KOPT-K1 (cell line): ENCODE data around the gene CA5A.
A peak's percentile ranks its signal among the peaks of the same experiment; 100 is the strongest.

ENCODE experiments used
- H3K27ac ChIP-seq: fragments of 200-600 bp; sonication (generic); 2 replicates; pipeline ENCODE4 v1.5.1; 2016; ENCODE audit warnings: antibody characterized with exemption, mild to moderate bottlenecking, low read depth, low read length; ENCODE audit not compliant: poor library complexity, severe bottlenecking
- H3K36me3 ChIP-seq: fragments of 200-600 bp; sonication (generic); 2 replicates; pipeline ENCODE4 v1.5.1; 2017; ENCODE audit warnings: antibody characterized with exemption, mild to moderate bottlenecking, low read length, moderate library complexity; ENCODE audit not compliant: insufficient read depth
- H3K9me3 ChIP-seq: fragments of 200-600 bp; sonication (generic); 2 replicates; pipeline ENCODE4 v1.5.1; 2017; ENCODE audit warnings: antibody characterized with exemption, low read length, mild to moderate bottlenecking; ENCODE audit not compliant: insufficient read depth, poor library complexity, severe bottlenecking

Gene CA5A

DNA sequence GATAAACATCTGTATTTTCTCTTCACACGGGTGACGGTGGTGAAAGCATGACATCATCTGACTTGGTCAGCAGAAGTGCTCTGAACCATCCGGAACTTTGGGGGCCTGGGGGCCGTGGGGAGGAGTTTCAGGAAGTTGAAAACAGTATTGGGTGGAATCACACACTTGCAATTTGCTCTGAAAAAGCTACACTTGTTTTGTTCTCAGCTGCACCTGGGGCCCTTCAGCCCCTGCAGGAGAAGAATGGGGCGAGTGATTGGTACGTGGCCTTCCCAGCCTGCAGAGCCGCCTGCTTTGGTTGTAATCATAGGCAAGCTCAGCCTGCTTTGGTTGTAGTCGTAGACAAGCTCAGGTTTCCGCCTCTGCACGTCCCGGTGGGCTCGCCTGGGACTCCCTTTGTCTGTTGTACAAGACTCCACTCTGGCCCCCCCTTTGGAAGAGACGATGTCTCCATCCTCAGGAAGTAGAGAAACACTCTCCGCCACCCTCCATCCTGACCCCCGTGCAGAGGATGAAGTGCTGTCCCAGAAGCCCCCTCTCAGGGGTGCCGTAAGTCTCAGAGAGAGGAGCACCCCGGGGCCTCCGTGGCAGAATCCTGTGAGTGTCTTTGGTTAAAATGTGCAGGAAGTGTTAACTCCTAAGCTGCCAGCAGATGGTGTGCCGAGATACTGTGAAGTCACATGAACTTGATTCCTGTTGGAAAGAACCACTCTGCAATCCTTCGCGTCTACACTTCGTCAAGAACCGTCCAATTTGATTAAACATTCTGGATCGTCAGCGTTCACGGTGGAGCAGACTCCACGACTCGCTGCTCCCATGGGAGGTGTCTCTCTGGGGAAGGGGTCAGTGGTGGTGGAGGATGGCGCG lies 20.3 kb upstream of the CA5A start:
- peaks cover 40% of the 10 kb centered on the region for H3K36me3 ChIP-seq
- no peaks in the 10 kb centered on the region for H3K9me3 ChIP-seq
- H3K27ac ChIP-seq, result peak overlapping the region; percentile 82

GRCh38 chr16:87956098-87956364 lies 19.7 kb upstream of the CA5A start:
- peak overlapping the region; percentile 82 for H3K27ac ChIP-seq
- no peaks in the 10 kb centered on the region for H3K9me3 ChIP-seq
- peaks cover 40% of the 10 kb centered on the region for H3K36me3 ChIP-seq

DNA sequence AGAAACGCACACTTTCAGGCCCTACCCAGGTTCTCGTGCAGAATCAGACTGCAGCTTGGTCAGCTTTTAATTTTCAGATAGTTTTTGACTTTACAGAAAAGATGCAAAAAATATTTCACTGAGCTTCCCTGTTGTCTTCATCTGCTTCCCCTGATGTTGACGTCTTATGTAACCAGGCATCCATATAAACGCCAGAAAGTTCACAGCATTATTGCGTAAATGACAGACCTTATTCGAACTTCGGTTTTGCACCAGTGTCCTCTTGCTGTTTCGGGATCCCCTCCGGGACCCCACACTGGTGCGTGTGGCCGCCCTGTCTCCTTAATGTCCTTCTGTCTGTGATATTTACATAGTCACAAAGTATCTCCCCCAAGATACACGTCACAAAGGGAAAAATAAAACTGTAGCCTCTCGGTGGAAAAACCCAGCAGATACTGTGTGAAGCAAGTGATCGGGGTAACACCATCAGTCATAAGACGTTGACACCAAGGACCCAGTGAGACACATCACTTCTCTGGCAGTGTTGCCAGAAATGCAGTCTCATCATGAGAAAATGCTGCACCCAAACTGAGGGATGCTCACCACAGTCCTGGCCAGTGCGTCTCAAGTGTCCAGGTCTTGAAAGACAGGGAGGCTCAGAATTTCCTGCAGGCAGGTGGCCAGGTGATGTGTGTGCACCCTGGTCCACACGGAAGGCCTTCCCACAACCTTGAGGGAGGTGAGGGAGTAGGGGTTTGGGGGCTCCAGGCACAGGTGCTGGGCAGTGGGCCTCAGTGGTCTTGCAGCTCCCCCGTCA lies 19.2 kb upstream of the CA5A start:
- Histone ChIP-seq H3K9me3 (no peaks in the 10 kb centered on the region), H3K36me3 (peaks cover 40% of the 10 kb centered on the region), H3K27ac (peak overlapping the region; percentile 82)

- no peaks in the 10 kb centered on the region for H3K9me3 ChIP-seq
- H3K36me3 ChIP-seq, result peaks cover 40% of the 10 kb centered on the region
- H3K27ac ChIP-seq, result peak overlapping the region; percentile 82
Measured at GRCh38 chr16:87954826-87955225, 18.5 kb upstream of the CA5A start.

- Histone ChIP-seq H3K36me3 (peaks cover 40% of the 10 kb centered on the region), H3K27ac (peak overlapping the region; percentile 29), H3K9me3 (no peaks in the 10 kb centered on the region)
Measured at GRCh38 chr16:87954361-87954760, 18.0 kb upstream of the CA5A start.

DNA sequence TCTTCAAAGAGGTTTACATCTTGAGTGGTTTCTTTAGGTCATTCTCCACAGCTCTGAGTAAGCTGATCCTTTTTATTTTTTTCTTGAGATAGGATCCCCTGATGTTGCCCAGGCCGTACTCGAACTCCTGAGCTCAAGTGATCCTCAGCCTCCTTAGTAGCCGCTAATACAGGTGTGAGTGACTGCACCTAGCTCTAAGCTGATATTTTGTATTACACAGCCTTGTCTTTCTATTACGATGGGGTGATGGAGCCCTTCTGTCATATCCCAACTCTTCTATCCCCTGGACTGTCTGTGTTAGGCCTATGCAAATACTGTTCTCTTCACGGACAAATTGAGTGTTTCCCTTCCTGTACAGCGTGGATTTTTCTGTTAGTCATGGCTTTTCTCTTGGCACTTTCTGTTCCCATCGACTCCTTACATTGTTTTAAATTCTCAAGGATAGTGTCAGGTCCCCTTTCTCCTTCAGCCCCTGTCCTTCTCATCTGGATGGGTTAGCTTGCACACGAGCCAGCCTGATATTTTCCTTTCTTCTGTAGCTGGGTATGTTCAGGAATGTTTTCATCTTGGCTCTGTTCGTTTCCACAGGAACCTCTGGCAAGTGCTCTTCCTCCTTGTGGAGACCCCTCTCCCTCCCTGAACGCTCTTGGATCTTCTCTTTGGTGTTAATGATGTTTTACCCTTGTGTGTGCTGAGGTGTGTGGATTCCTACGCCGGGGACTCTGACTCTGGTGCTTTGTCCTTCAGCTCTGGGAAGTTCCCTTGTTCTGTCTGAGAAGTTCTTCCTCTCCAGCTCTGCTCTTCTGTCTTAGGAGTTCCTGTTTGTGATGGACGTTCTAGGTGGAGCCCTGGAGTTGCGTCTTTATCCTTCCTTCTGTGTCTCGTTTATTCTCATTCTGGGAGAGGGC lies 17.2 kb upstream of the CA5A start:
- H3K27ac ChIP-seq, result peak overlapping the region; percentile 29
- H3K36me3 ChIP-seq, result peaks cover 36% of the 10 kb centered on the region
- H3K9me3 ChIP-seq, result no peaks in the 10 kb centered on the region

DNA sequence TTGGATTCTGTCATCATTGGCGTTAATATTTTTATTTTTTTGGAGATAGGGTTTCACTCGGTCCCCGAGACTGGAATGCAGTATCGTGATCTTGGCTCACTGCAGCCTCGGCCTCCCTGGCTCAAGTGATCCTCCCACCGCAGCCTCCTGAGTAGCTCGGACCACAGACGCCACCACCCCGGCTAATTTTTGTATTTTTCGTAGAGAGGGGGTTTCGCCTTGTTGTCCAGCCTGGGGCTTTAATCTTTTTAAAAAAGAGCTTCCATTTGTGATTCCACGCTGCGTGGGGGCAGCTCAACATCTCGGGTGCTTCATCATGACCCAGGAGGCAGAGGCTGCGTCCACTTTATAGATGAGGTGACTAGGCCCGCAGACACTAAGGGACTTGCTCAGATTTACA lies 16.4 kb upstream of the CA5A start:
- peak overlapping the region; percentile 96 for H3K27ac ChIP-seq
- no peaks in the 10 kb centered on the region for H3K9me3 ChIP-seq
- H3K36me3 ChIP-seq, result peaks cover 27% of the 10 kb centered on the region

- peaks cover 19% of the 10 kb centered on the region for H3K36me3 ChIP-seq
- H3K9me3 ChIP-seq, result no peaks in the 10 kb centered on the region
- H3K27ac ChIP-seq, result peak overlapping the region; percentile 96
Measured at GRCh38 chr16:87951552-87952538, 15.5 kb upstream of the CA5A start.

GRCh38 chr16:87950765-87951551 lies 14.6 kb upstream of the CA5A start, which contains the start of gene BANP:
BANP (plus strand) TSS chr16:87951434; CDS start chr16:87975116, 23,682 bp downstream.
- no peaks in the 10 kb centered on the region for H3K9me3 ChIP-seq
- H3K27ac ChIP-seq, result peak within 1 kb of the TSS; percentile 96

GRCh38 chr16:87949071-87949744 lies 12.9 kb upstream of the CA5A start:
- H3K9me3 ChIP-seq, result no peaks in the 10 kb centered on the region
- H3K36me3 ChIP-seq, result peaks cover 11% of the 10 kb centered on the region
- no peak overlapping the region for H3K27ac ChIP-seq

More at GRCh38 chr16:87950765-87951551, 14.6 kb upstream of the CA5A start, which contains the start of gene BANP:
- peaks cover 19% of the 10 kb centered on the region for H3K36me3 ChIP-seq

DNA sequence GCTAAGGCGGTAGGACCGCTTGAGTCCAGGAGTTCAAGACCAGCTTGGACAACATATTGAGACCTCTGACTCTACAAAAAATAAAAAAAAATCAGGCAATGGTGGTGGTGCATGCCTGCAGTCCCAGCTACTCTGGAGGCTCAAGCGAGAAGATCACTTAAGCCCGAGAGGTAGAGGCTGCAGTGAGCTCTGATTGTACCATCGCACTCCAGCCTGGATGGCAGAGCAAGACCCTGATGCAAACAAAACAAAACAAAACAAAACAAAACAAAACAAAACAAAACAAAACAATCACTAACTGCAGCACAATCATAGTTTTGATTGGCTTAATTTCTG lies 12.4 kb upstream of the CA5A start:
- no peaks in the 10 kb centered on the region for H3K9me3 ChIP-seq
- peaks cover 6% of the 10 kb centered on the region; the same call in 1 of the 2 replicates for H3K36me3 ChIP-seq
- no peak overlapping the region for H3K27ac ChIP-seq

DNA sequence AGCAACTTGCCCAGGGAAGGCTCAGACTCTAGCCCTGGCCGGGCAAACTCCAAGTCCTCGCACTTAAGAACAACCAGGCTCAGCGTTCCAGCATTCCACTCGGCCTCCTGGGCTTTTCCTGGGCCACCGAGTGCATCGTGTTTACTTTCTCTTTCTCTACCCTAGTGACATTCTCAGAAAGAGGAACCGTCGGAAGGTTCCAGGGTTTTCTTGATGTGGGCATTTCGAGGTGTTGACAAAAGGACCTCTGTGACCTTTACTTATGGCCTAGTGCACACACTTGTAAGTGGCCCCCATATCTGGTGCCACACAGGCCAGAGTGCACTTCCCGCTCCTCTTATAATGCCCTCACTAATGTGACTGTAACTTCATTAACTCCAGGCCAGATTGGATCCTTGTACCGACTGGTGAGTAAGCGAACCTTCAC lies 11.8 kb upstream of the CA5A start:
- peaks cover under 1% of the 10 kb centered on the region; the same call in 1 of the 2 replicates for H3K36me3 ChIP-seq
- H3K9me3 ChIP-seq, result no peaks in the 10 kb centered on the region
- H3K27ac ChIP-seq, result no peak overlapping the region
